AG04449 (cell line): ENCODE data around the gene VRK1.
"Not testable (repeated sequence)": the region's sequence is repeated elsewhere in the genome, so short reads cannot be mapped to it uniquely, and the experiment has no call there.

Source experiments
- CTCF ChIA-PET: fragments of 350-600 bp; formaldehyde crosslinking; extraction: SDS; loops from one replicate; lab custom pipeline; 2021; ENCODE audit warnings: antibody characterized with exemption; lab: Yijun Ruan, JAX
- POLR2A ChIA-PET: fragments of 400-600, 350-600 bp; formaldehyde crosslinking; extraction: SDS; loops from one replicate; lab custom pipeline; 2020; ENCODE audit warnings: antibody characterized with exemption, inconsistent platforms; lab: Yijun Ruan, JAX
- DNase-seq: peaks from one replicate; pipeline ENCODE4 v3.0.0-alpha.2; 2010; ENCODE audit warnings: low read depth, low spot score
- H3K4me3 ChIP-seq: 2 replicates; pipeline ENCODE4 v1.5.1; 2011; ENCODE audit warnings: low read depth, mild to moderate bottlenecking, control low read depth, low read length
- CTCF ChIP-seq: IDR thresholded peaks from one replicate; pipeline ENCODE4 v1.5.1; 2011; ENCODE audit warnings: mild to moderate bottlenecking, moderate library complexity, low read length, control low read depth, inconsistent platforms; ENCODE audit not compliant: insufficient read depth; ENCODE audit errors: missing control alignments

Gene VRK1

GRCh38 chr14:96881713-96882112, 84.5 kb downstream of the VRK1 start:
- no peak for DNase-seq
- POLR2A ChIA-PET = no interaction called here
- no peak overlapping the region for H3K4me3 ChIP-seq

GRCh38 chr14:96883974-96884373, 86.8 kb downstream of the VRK1 start:
- H3K4me3 ChIP-seq, CTCF ChIA-PET, POLR2A ChIA-PET, DNase-seq: not testable (repeated sequence)

More at GRCh38 chr14:96881713-96882112, 84.5 kb downstream of the VRK1 start:
- no peak for TF ChIP-seq CTCF
- CTCF ChIA-PET = no interaction called here

GRCh38 chr14:96888158-96888557, 91.0 kb downstream of the VRK1 start:
- ChIA-PET POLR2A (no interaction called here), CTCF (no interaction called here)
- no peak for TF ChIP-seq CTCF
- no peak for DNase-seq
- H3K4me3 ChIP-seq = no peak overlapping the region

GRCh38 chr14:96888593-96888992, 91.4 kb downstream of the VRK1 start:
- TF ChIP-seq CTCF = no peak
- H3K4me3 ChIP-seq = no peak overlapping the region
- DNase-seq = no peak
- ChIA-PET POLR2A (no interaction called here), CTCF (no interaction called here)

GRCh38 chr14:96889091-96889490, 91.9 kb downstream of the VRK1 start:
- ChIA-PET POLR2A (no interaction called here), CTCF (no interaction called here)
- no peak for TF ChIP-seq CTCF
- no peak for DNase-seq
- no peak overlapping the region for H3K4me3 ChIP-seq

GRCh38 chr14:96893966-96894622, 96.9 kb downstream of the VRK1 start:
- POLR2A ChIA-PET = no interaction called here
- no peak overlapping the region for H3K4me3 ChIP-seq
- DNase-seq = no peak
- TF ChIP-seq CTCF = no peak
- CTCF ChIA-PET = no interaction called here

GRCh38 chr14:96894966-96895365, 97.8 kb downstream of the VRK1 start:
- no peak for DNase-seq
- ChIA-PET POLR2A (no interaction called here), CTCF (no interaction called here)
- no peak for TF ChIP-seq CTCF
- H3K4me3 ChIP-seq = no peak overlapping the region
